ENCODE measurements around the gene POLR1A.

- TF ChIP-seq POLR2AphosphoS5 (IDR thresholded peaks at IDR 0.05; ENCODE audit: low read depth, low read length) (no peak), CTCF (IDR thresholded peaks at IDR 0.05) (no peak), REST (IDR thresholded peaks at IDR 0.05; ENCODE audit: insufficient read depth in 1 of 2, low read depth in 2 of 2, low read length in 1 of 2) (no peak), SIN3A (IDR thresholded peaks at IDR 0.05; ENCODE audit: borderline replicate concordance, insufficient read depth, low read depth, low read length) (no peak)
Observed at GRCh38 chr2:86015006-86015405, 90.7 kb downstream of the POLR1A start.

All from Panc1 (cell line).